SIG-M5 treated with dmso at 0.1 percent for 504 hours (cell line): ENCODE measurements around the gene ERMARD.

ENCODE experiments used
- DNase-seq: peaks from one replicate; lab custom pipeline; 2025; ENCODE audit not compliant: unreplicated experiment; lab: John Stamatoyannopoulos, UW

ERMARD gene

DNA sequence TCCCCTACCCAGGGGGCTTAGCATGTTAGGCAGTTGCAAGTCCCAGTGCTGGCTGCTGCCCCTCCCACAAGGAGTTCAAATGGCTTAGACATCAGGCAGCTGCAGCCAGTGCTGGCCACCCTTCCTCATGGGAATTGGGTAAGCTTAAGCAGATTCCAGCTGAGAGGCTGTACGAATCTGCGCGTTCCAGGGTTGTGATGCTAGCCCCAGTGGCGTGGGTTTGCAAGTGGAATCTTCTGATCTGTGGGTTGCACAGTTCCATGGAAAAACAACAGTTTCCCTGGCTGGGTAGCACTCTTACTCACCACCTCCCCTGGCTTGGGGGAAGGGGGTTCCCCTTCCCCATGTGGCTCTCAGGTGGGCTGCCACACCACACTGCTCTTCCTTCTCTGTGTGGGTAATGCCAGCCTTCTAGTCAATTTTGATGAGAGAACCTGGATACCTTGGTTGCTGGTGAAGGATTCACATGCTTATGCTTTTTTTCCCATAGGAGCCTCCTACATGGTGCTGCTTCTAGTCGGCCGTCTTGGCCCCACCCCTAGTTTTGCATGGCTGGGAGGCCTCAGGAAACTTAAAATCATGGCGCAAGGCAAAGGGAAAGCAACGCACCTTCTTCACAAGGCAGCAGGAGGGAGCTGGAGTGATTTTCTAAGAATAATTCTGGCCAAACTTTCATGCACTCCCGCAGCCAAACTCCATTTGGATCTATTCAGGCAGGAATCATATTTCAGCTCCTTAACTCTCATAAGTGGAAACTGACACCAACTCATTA, 13.0 kb upstream of the ERMARD start:
- DNase-seq: no peak

- DNase-seq: no peak
These were observed 12.4 kb upstream of the ERMARD start for GRCh38 chr6:169738976-169739529.

DNA sequence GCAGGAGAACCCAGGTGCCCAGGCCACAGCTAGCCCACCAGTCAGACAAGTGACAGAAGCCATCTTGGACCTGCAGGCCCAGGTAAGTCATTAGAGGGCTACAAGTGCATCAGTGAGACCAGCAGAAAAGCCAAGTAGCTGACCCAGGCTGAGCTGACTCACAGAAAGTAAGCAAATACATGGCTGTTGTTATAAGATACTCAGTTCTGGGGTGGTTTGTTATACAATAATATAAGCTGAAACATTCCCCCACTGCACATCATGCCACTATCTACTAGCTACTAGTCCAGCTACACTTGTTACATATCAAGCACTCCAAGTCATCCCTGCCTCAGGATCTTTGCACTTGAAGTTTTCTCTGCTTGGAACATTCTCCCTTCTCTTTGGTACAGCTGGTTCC, 10.1 kb upstream of the ERMARD start:
- DNase-seq: no peak

DNA sequence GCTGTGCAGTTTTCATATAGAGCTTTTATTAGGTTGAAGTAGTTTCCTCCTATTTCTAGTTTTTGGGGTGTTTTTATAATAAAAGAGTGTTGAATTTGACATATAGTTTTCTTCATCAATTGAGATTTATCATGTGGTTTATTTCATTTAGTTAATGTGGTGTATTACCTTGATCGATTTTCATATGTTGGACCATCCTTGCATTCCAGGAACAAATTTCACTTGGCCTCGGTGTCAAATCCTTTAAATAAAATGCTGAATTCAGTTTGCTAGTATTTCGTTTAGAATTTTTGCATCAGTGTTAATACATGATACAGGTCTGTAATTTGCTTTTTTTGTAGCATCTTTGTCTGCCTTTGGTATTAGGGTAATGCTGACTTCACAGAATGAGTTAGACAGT, 6.0 kb upstream of the ERMARD start:
- no peak for DNase-seq

DNA sequence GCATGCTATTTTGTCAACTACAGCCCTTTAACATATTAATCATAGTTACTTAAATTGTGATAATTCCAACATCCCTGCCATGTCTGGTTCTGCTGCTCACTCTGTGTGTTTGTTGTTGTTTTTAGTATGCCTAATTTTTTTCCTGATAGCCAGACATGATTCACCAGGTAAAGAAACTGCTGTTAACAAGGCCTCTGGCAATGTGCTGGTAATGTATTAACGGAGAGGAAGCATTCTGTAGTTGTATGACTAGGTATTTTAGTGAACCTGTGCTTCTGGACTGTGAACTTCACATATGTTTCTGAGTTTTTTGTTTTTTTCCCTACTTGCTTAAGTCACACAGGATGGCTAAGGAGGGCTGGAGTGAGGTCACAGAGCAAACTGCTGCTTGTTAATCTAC, 4.9 kb upstream of the ERMARD start:
- no peak for DNase-seq

GRCh38 chr6:169752074-169752623, 727 bp downstream of the ERMARD start:
- DNase-seq: no peak

GRCh38 chr6:169755162-169755561, 3.7 kb downstream of the ERMARD start:
- DNase-seq: no peak

- no peak for DNase-seq
These were observed 11.9 kb downstream of the ERMARD start for GRCh38 chr6:169763308-169763707.

GRCh38 chr6:169763881-169764280, 12.5 kb downstream of the ERMARD start:
- DNase-seq: no peak

DNA sequence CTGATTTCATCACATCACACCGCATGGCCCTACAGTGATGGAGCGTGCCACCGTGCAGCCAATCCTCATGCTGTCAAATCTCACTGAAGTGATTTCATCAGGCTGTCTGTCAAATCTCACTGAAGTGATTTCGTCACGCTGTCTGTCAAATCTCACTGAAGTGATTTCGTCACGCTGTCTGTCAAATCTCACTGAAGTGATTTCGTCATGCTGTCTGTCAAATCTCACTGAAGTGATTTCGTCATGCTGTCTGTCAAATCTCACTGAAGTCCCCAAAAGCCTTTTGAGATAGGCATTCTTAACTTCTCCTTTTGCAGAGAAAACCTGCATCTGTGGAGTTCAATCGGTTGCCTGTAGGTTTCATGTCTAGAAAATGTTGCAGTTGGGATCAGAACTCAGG, 14.4 kb downstream of the ERMARD start:
- peak; percentile 41 for DNase-seq

DNA sequence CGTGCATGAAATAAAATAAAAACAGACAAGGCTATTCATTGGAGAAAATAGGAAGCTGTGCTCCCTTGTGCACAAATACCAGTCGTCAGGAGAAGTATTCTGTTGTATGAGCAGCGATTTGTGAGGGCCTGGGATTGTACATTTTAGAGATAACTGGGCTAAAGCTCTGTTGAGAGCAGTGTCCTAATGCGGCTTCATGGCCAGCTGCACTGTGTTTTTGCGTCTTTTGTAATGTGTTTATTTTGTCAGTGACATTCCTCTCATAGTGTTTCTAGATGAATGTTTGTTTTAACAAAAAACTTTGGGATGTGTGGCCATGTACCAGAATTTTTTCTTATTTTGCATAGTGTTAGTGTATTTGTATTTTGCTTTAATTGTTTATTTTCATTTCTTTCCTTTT, 14.8 kb downstream of the ERMARD start:
- no peak for DNase-seq

- no peak for DNase-seq
These were observed 15.7 kb downstream of the ERMARD start for GRCh38 chr6:169766921-169767736.

DNA sequence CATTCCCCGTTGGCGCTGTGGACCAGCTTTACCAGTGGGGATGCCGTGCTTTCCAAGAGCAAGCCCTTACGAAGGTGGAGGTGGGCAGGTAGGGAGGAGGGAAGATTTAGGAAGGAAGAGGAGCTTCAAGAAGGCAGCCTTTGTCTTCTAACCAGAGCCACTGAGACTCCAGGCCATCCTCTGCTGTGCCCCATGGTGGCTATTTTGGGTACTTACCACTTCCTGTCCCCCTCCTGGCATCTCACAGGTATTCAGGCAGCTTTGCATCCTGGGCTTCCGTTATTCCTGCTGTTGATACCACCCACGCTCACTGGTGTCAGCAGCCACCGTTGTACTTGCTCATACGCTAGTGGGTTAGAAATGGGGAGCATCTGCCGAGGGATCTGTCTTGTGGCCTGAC, 22.9 kb downstream of the ERMARD start:
- DNase-seq: no peak

GRCh38 chr6:169775321-169775720, 23.9 kb downstream of the ERMARD start:
- DNase-seq: no peak

GRCh38 chr6:169776379-169776778, 25.0 kb downstream of the ERMARD start:
- no peak for DNase-seq

GRCh38 chr6:169777896-169778295, 26.5 kb downstream of the ERMARD start:
- no peak for DNase-seq

- no peak for DNase-seq
These were observed 27.2 kb downstream of the ERMARD start for GRCh38 chr6:169778646-169779045.

- no peak for DNase-seq
These were observed 27.8 kb downstream of the ERMARD start for GRCh38 chr6:169779092-169779815.

DNA sequence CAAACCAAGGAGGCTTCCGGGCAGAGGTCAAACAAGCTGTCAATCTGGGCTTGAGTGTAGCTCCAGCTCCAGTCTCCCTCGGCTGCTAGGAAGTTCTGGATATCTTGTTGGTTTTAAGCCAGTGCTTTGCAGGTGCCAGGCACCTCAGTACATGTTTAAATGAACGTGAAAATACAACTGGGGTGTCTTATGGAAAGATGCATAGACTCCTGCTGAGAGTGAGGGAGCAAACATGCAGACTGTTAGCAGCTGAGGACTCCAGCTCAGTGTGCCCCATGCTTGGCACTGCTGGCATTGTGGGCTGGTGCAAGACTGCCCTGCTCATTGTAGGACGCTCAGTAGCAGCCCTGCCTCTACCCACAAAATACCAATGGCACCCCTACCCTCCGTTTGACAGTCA, 28.5 kb downstream of the ERMARD start:
- DNase-seq: no peak

- no peak for DNase-seq
These were observed 29.2 kb downstream of the ERMARD start for GRCh38 chr6:169780571-169781091.

DNA sequence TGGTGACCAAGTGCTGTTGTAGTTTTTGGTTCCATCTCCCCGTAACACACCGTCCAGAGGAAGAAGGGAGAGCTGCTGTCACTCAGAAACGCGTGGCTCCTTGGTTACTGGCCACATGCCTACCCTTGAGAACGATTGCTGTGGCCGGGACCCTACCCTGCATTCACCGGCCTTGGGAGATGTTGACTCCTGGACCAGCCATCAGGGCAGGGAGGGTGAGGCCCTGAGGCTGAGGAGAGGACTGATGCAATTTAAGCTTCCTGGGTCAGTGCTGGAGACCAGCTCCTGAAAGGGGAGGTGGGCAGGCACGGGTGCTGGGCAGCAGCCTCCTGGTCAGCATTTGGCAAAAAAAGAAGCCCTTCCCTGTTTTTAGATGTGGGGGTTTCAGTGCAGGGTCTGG, 31.5 kb downstream of the ERMARD start:
- DNase-seq: no peak
